B cell (primary cell): Measurements from ENCODE around the gene CKS2. TPM values are rescaled to one million over a fixed set of nuclear protein-coding genes. Genes with fewer than 3 reads are reported as not detected.

ENCODE experiments used
- ATAC-seq: fragments of 200-7000 bp; cut with Tn5 transposase; one replicate; pipeline ENCODE4 v1.10.0; 2021; ENCODE audit warnings: low read depth, mild to moderate bottlenecking, moderate number of reproducible peaks, moderate library complexity
- CTCF ChIA-PET: fragments of 350-600 bp; sonication (Branson Sonifier 250); formaldehyde crosslinking; loops from one replicate; lab custom pipeline; 2021; ENCODE audit warnings: antibody characterized with exemption, inconsistent platforms; lab: Charles Lee
- POLR2A ChIA-PET: fragments of 350-600 bp; sonication (Branson Sonifier 250); formaldehyde crosslinking; loops from one replicate; lab custom pipeline; 2021; ENCODE audit warnings: antibody characterized with exemption; lab: Charles Lee
- DNase-seq: peaks from one replicate; pipeline ENCODE4 v3.0.0; 2013
- H2AFZ ChIP-seq: 2 replicates; pipeline ENCODE4 v1.6.1; 2012; ENCODE audit warnings: mild to moderate bottlenecking, low read depth, low read length; ENCODE audit not compliant: insufficient read depth, poor library complexity, severe bottlenecking
- H3K27ac ChIP-seq, 2 donors: 1 replicate in 1 of 2; 2 replicates in 1 of 2; pipeline ENCODE4 v1.5.1; 2012 to 2013; ENCODE audit warnings: low read length in 2 of 2, mild to moderate bottlenecking in 2 of 2, moderate library complexity in 1 of 2
- H3K27me3 ChIP-seq, 4 experiments: fragments of 200-600 bp in 1 of 4; sonication (generic) in 1 of 4; replicated peaks in 1 of 4; 1 replicate in 2 of 4; 2 replicates in 2 of 4; pipeline versions ENCODE4 v1.6.1 to v1.7.0; 2013 to 2016; ENCODE audit warnings: low read length in 3 of 4, mild to moderate bottlenecking in 2 of 4, mixed read lengths in 1 of 4, moderate library complexity in 1 of 4; ENCODE audit not compliant: insufficient read depth in 4 of 4, control insufficient read depth in 3 of 4; ENCODE audit errors: control extremely low read depth in 1 of 4
- H3K36me3 ChIP-seq, 2 experiments: replicated peaks in 1 of 2; 1 replicate in 1 of 2; 2 replicates in 1 of 2; pipeline versions ENCODE4 v1.6.1 to v1.7.1; 2013; ENCODE audit warnings: low read length in 1 of 2; ENCODE audit not compliant: insufficient read depth in 2 of 2, control insufficient read depth in 1 of 2; ENCODE audit errors: control extremely low read depth in 1 of 2, extremely low read depth in 1 of 2
- H3K4me1 ChIP-seq, 2 donors: fragments of 200-600 bp in 1 of 2; sonication (generic) in 1 of 2; 1 replicate in 1 of 2; 2 replicates in 1 of 2; pipeline versions ENCODE4 v1.5.1 to v1.6.1; 2013 to 2017; ENCODE audit warnings: low read length in 2 of 2; ENCODE audit not compliant: control insufficient read depth in 2 of 2, insufficient read depth in 2 of 2
- H3K4me2 ChIP-seq: replicated peaks from 2 replicates; pipeline ENCODE3; 2012; ENCODE audit warnings: mild to moderate bottlenecking, low read depth, low read length; ENCODE audit not compliant: poor library complexity, severe bottlenecking
- H3K4me3 ChIP-seq, 5 experiments: fragments of 200-600 bp in 1 of 5; sonication (generic) in 1 of 5; 1 replicate in 3 of 5; 2 replicates in 2 of 5; pipeline versions ENCODE4 v1.5.1 to v1.7.0; 2011 to 2016; ENCODE audit warnings: low read length in 4 of 5, mild to moderate bottlenecking in 4 of 5, low read depth in 2 of 5, control low read depth in 1 of 5, moderate library complexity in 1 of 5; ENCODE audit not compliant: insufficient read depth in 1 of 5; ENCODE audit errors: control extremely low read depth in 1 of 5, extremely low read depth in 1 of 5
- H3K79me2 ChIP-seq: fragments of 200-600 bp; sonication (generic); one replicate; pipeline ENCODE4 v1.6.0; 2016; ENCODE audit warnings: low read length; ENCODE audit not compliant: control insufficient read depth, insufficient read depth
- H3K9ac ChIP-seq: fragments of 200-600 bp; sonication (generic); 2 replicates; pipeline ENCODE4 v1.6.1; 2017; ENCODE audit warnings: mild to moderate bottlenecking, low read length, moderate library complexity
- H3K9me3 ChIP-seq, 3 donors: one replicate each; pipeline versions ENCODE4 v1.6.1 to v1.7.1; 2013; ENCODE audit warnings: low read length in 2 of 3; ENCODE audit not compliant: control insufficient read depth in 2 of 3, insufficient read depth in 1 of 3; ENCODE audit errors: control extremely low read depth in 1 of 3
- H4K20me1 ChIP-seq: 2 replicates; pipeline ENCODE4 v1.6.0; 2012; ENCODE audit warnings: mild to moderate bottlenecking, low read length; ENCODE audit not compliant: insufficient read depth, control insufficient read depth, poor library complexity, severe bottlenecking
- H3K27ac Mint-ChIP-seq: one replicate; pipeline ENCODE4 v1.8.0; 2021; ENCODE audit warnings: mixed read lengths
- H3K27me3 Mint-ChIP-seq: one replicate; pipeline ENCODE4 v1.8.0; 2021; ENCODE audit warnings: mixed read lengths
- H3K4me1 Mint-ChIP-seq: one replicate; pipeline ENCODE4 v1.8.0; 2021; ENCODE audit warnings: mixed read lengths
- H3K4me3 Mint-ChIP-seq: one replicate; pipeline ENCODE4 v1.8.0; 2021; ENCODE audit warnings: mixed read lengths
- H3K9me3 Mint-ChIP-seq: one replicate; pipeline ENCODE4 v1.8.0; 2022; ENCODE audit warnings: mixed read lengths; ENCODE audit not compliant: insufficient read depth
- CTCF ChIP-seq: fragments of 200-600 bp; IDR thresholded peaks from one replicate; pipeline ENCODE4 v1.8.0; 2022; ENCODE audit warnings: antibody characterized with exemption, mild to moderate bottlenecking
- EZH2 ChIP-seq: IDR thresholded peaks from 2 replicates; pipeline ENCODE4 v1.6.1; 2012; ENCODE audit warnings: borderline replicate concordance, low read depth, mild to moderate bottlenecking, moderate library complexity, low read length; ENCODE audit not compliant: insufficient read depth, poor library complexity, severe bottlenecking
- WGBS: methylation state at CpG from one replicate; pipeline ENCODE4 v1.1.5; 2013; ENCODE audit warnings: missing lambda C conversion rate; ENCODE audit not compliant: insufficient coverage; 5-methylcytosine and 5-hydroxymethylcytosine counted together
- intact Hi-C: fragments of 100-400 bp; cut with micrococcal nuclease; formaldehyde crosslinking; loops from one replicate; pipeline ENCODE4 v1.10.0; 2022
- polyA plus RNA-seq: library from polyadenylated mRNA; depleted of rRNA; stranded (reverse); fragments of >200 nt; gene quantifications from 2 replicates; pipeline ENCODE4 v1.2.3, GENCODE V29; 2012
- total RNA-seq, 2 donors: library from RNA; stranded (reverse); fragments of 120-200 nt in 1 of 2; gene quantifications; 1 replicate in 1 of 2; 2 replicates in 1 of 2; pipeline versions ENCODE4 v1.2.3 to v1.2.4, GENCODE V29; 2013 to 2022

Gene CKS2
- total and polyA plus RNA-seq, 2 donors (not counting 1 experiment from before 2014, with no cell fraction given) = 11.5 to 64.4 TPM

- TF ChIP-seq EZH2 = no peak
- no peak for TF ChIP-seq CTCF
- H3K4me1 Mint-ChIP-seq = no peaks in the 10 kb centered on the region
- H3K27me3 Mint-ChIP-seq = peaks cover 11% of the 10 kb centered on the region
- no peak overlapping the region for H3K4me2 ChIP-seq
- H3K4me3 Mint-ChIP-seq = no peak overlapping the region
- H3K4me3 ChIP-seq = no peak overlapping the region
- intact Hi-C loops = loop anchor here (5.0 kb wide), 1 partner anchor 685 kb away; no protein-coding TSS in a partner anchor
- no peaks in the 10 kb centered on the region for H3K27me3 ChIP-seq
- DNase-seq (no peak), ATAC-seq (no peak)
- H3K9me3 ChIP-seq = peaks cover 8 to 22% (median 18%) of the 10 kb centered on the region in 3 donors
- ChIA-PET POLR2A (no interaction called here), CTCF (no interaction called here)
- H3K79me2 ChIP-seq = no peaks in the 10 kb centered on the region
- H3K9me3 Mint-ChIP-seq = peaks cover 18% of the 10 kb centered on the region
- 100% methylated on average over 1 of the region's 2 CpGs for WGBS
- H3K27ac Mint-ChIP-seq = no peak overlapping the region
- H2AFZ ChIP-seq = no peak overlapping the region
- no peaks in the 10 kb centered on the region for H3K36me3 ChIP-seq
- H3K4me1 ChIP-seq = no peaks in the 10 kb centered on the region
- no peaks in the 10 kb centered on the region for H4K20me1 ChIP-seq
- H3K9ac ChIP-seq = no peak overlapping the region
- H3K27ac ChIP-seq = no peak overlapping the region
Measured at GRCh38 chr9:89277043-89277442, 34.0 kb upstream of the CKS2 start.

- H3K4me1 ChIP-seq = no peaks in the 10 kb centered on the region
- H3K9me3 ChIP-seq = peaks cover 7 to 18% (median 16%) of the 10 kb centered on the region in 3 donors
- no peaks in the 10 kb centered on the region for H3K4me1 Mint-ChIP-seq
- peaks cover 10% of the 10 kb centered on the region for H3K27me3 Mint-ChIP-seq
- H4K20me1 ChIP-seq = no peaks in the 10 kb centered on the region
- H3K4me3 Mint-ChIP-seq = no peak overlapping the region
- ChIA-PET POLR2A (no interaction called here), CTCF (no interaction called here)
- H3K27ac Mint-ChIP-seq = no peak overlapping the region
- TF ChIP-seq EZH2 (no peak), CTCF (no peak)
- H3K4me2 ChIP-seq = no peak overlapping the region
- no peak overlapping the region for H3K27ac ChIP-seq
- no peaks in the 10 kb centered on the region for H3K27me3 ChIP-seq
- no peak for ATAC-seq
- no peak overlapping the region for H2AFZ ChIP-seq
- H3K36me3 ChIP-seq = no peaks in the 10 kb centered on the region
- H3K79me2 ChIP-seq = no peaks in the 10 kb centered on the region
- no peak overlapping the region for H3K9ac ChIP-seq
- DNase-seq = no peak
- H3K4me3 ChIP-seq = no peak overlapping the region
- peaks cover 18% of the 10 kb centered on the region for H3K9me3 Mint-ChIP-seq
- intact Hi-C loops = loop anchor here (5.0 kb wide), 1 partner anchor 685 kb away; no protein-coding TSS in a partner anchor
Measured at GRCh38 chr9:89277454-89277853, 33.5 kb upstream of the CKS2 start.
